HepG2 (cell line): ENCODE measurements around the gene CRHR1. TPM values are rescaled to one million over a fixed set of nuclear protein-coding genes. Genes with fewer than 3 reads are reported as not detected.

Source experiments
- ATAC-seq: fragments of 200-7000 bp; cut with Tn5 transposase; 3 replicates; pipeline ENCODE4 v1.9.1; 2020; ENCODE audit warnings: mild to moderate bottlenecking, moderate library complexity
- BruUV-seq: library from RNA; stranded (reverse); fragments of 400-500 nt; replicated peaks from 2 replicates; lab custom pipeline; 2021; lab: Mats Ljungman, UMichigan
- CTCF ChIA-PET: fragments of 300-600 bp; formaldehyde crosslinking; extraction: SDS; loops from one replicate; lab custom pipeline; 2021; ENCODE audit warnings: low total read pairs, inconsistent platforms, low intra/inter-chr PET ratio; lab: Yijun Ruan, JAX
- POLR2A ChIA-PET: fragments of 350-600 bp; sonication (Branson Sonifier 250); formaldehyde crosslinking; loops from one replicate; lab custom pipeline; 2020; ENCODE audit warnings: antibody characterized with exemption, inconsistent platforms; lab: Yijun Ruan, JAX
- DNase-seq: peaks from one replicate; pipeline ENCODE4 v3.0.0-alpha.2; 2015; ENCODE audit warnings: low spot score
- FAIRE-seq: peaks from 3 replicates; lab custom pipeline; 2011; peaks lifted over from hg19 to GRCh38; lab: Jason Lieb, UNC
- H2AFZ ChIP-seq: one replicate; pipeline ENCODE4 v1.6.1; 2011; ENCODE audit warnings: low read length, inconsistent platforms
- H3K27ac ChIP-seq: fragments of 300-600 bp; 3 replicates; pipeline ENCODE4 v1.8.0; 2011; ENCODE audit warnings: mixed run types, mild to moderate bottlenecking, mixed read lengths, low read length, inconsistent platforms; ENCODE audit not compliant: insufficient read depth; ENCODE audit errors: extremely low read length
- H3K27me3 ChIP-seq, 2 experiments: fragments of 200-600 bp in 1 of 2; 2 replicates in 1 of 2; 3 replicates in 1 of 2; pipeline versions ENCODE4 v1.6.0 to v1.8.0; 2011; ENCODE audit warnings: low read length in 2 of 2, mild to moderate bottlenecking in 2 of 2, moderate library complexity in 2 of 2, inconsistent platforms in 1 of 2; ENCODE audit not compliant: insufficient read depth in 2 of 2, control insufficient read depth in 1 of 2
- H3K36me3 ChIP-seq, 2 experiments: fragments of 200-600 bp in 1 of 2; replicated peaks in 1 of 2; 2 replicates in 1 of 2; 3 replicates in 1 of 2; pipeline versions ENCODE4 v1.5.1 to v1.8.0; 2011; ENCODE audit warnings: low read length in 2 of 2, inconsistent platforms in 1 of 2; ENCODE audit not compliant: insufficient read depth in 2 of 2, control insufficient read depth in 1 of 2
- H3K4me1 ChIP-seq: 2 replicates; pipeline ENCODE4 v1.5.1; 2012; ENCODE audit warnings: low read length, inconsistent platforms; ENCODE audit not compliant: insufficient read depth
- H3K4me2 ChIP-seq: 2 replicates; pipeline ENCODE4 v1.6.0; 2011; ENCODE audit warnings: low read depth, low read length, inconsistent platforms
- H3K4me3 ChIP-seq, 3 experiments: fragments of 200-600 bp in 1 of 3; sonication (generic), shearing (Covaris generic) in 1 of 3; replicated peaks in 1 of 3; 2 replicates each; pipeline ENCODE4 v1.5.1; 2011 to 2016; ENCODE audit warnings: low read length in 3 of 3, inconsistent platforms in 2 of 3, low read depth in 2 of 3, mild to moderate bottlenecking in 2 of 3, control low read depth in 1 of 3, mixed read lengths in 1 of 3; ENCODE audit not compliant: insufficient read depth in 1 of 3
- H3K79me2 ChIP-seq: one replicate; pipeline ENCODE4 v1.6.1; 2011; ENCODE audit warnings: low read length, inconsistent platforms; ENCODE audit not compliant: insufficient read depth
- H3K9ac ChIP-seq: 2 replicates; pipeline ENCODE4 v1.6.0; 2011; ENCODE audit warnings: mild to moderate bottlenecking, low read depth, low read length, inconsistent platforms; ENCODE audit not compliant: insufficient read depth
- H3K9me3 ChIP-seq: 2 replicates; pipeline ENCODE4 v1.5.1; 2012; ENCODE audit warnings: mild to moderate bottlenecking, low read length
- H4K20me1 ChIP-seq: 2 replicates; pipeline ENCODE4 v1.6.0; 2011; ENCODE audit warnings: inconsistent platforms, mild to moderate bottlenecking, low read length, moderate library complexity; ENCODE audit not compliant: insufficient read depth
- FOXK2 ChIP-seq: fragments of 450-650 bp; IDR thresholded peaks from 2 replicates; pipeline ENCODE4 v1.6.1; 2016
- IRX3 ChIP-seq: sonication (generic); formaldehyde crosslinking; IDR thresholded peaks from 2 replicates; pipeline ENCODE4 v1.8.1; 2023; ENCODE audit warnings: mild to moderate bottlenecking, low read depth, missing genetic modification reagents, borderline replicate concordance
- MBNL3 ChIP-seq: fragments of 250-450 bp; sonication (Bioruptor Pico); conservative IDR thresholded peaks from 2 replicates; pipeline ENCODE4 v1.8.0; 2022; ENCODE audit warnings: mild to moderate bottlenecking, inconsistent platforms
- PPARG ChIP-seq: conservative IDR thresholded peaks from 2 replicates; pipeline ENCODE4 v1.6.1; 2016; ENCODE audit warnings: missing biosample characterization, missing genetic modification reagents
- ZBTB25 ChIP-seq: IDR thresholded peaks from 2 replicates; pipeline ENCODE4 v1.6.1; 2018; ENCODE audit warnings: missing genetic modification reagents
- ZFP36 ChIP-seq: fragments of 150-350 bp; IDR thresholded peaks from 2 replicates; pipeline ENCODE4 v1.6.1; 2018; ENCODE audit warnings: borderline replicate concordance, low read length, low read depth; ENCODE audit not compliant: partially characterized antibody
- ZNF101 ChIP-seq: sonication (generic); formaldehyde crosslinking; IDR thresholded peaks from 2 replicates; pipeline ENCODE4 v1.4.0; 2020; ENCODE audit warnings: mild to moderate bottlenecking, low read depth, missing genetic modification reagents, borderline replicate concordance
- ZNF24 ChIP-seq: fragments of 450-650 bp; IDR thresholded peaks from 2 replicates; pipeline ENCODE4 v1.6.1; 2017; ENCODE audit warnings: antibody characterized with exemption, mild to moderate bottlenecking
- ZNF3 ChIP-seq: IDR thresholded peaks from 2 replicates; pipeline ENCODE4 v1.7.0; 2017; ENCODE audit warnings: inconsistent platforms
- ZNF607 ChIP-seq: sonication (generic); formaldehyde crosslinking; IDR thresholded peaks from 2 replicates; pipeline ENCODE4 v1.5.1; 2020; ENCODE audit warnings: missing genetic modification reagents, mild to moderate bottlenecking, borderline replicate concordance
- ZNF639 ChIP-seq: conservative IDR thresholded peaks from 2 replicates; pipeline ENCODE4 v1.6.1; 2018; ENCODE audit warnings: missing genetic modification reagents
- WGBS: methylation state at CpG from one replicate; pipeline ENCODE4 v1.1.6; 2017; ENCODE audit warnings: low lambda C conversion rate; 5-methylcytosine and 5-hydroxymethylcytosine counted together
- in situ Hi-C: cut with HindIII; loops from 2 replicates; pipeline ENCODE4 v1.10.0; 2017; ENCODE audit warnings: low pct_unique_long_range_greater_than_20kb; ENCODE audit not compliant: extremely low pct_ligation_motif_present
- intact Hi-C: fragments of 100-400 bp; cut with micrococcal nuclease; formaldehyde crosslinking; loops from one replicate; pipeline ENCODE4 v1.10.0; 2022; ENCODE audit not compliant: unreplicated experiment
- polyA plus RNA-seq, 8 experiments: library from polyadenylated mRNA; depleted of rRNA in 3 of 8; stranded (reverse) in 7 of 8; unstranded in 1 of 8; fragments of >200 nt; fragmentation: Illumina TruSeq in 4 of 8; extraction: Trizol in 4 of 8; gene quantifications; 2 replicates each; pipeline versions ENCODE4 v1.2.1 to v1.2.3, GENCODE V29; 2011 to 2016; ENCODE audit warnings: low read depth in 4 of 8, missing spikeins in 1 of 8, mixed read lengths in 1 of 8; ENCODE audit not compliant: insufficient read depth in 1 of 8
- total RNA-seq, 5 experiments: library from RNA; depleted of rRNA; stranded (reverse); fragments of >200 nt; fragmentation: Illumina TruSeq; extraction: Trizol; gene quantifications; 2 replicates each; pipeline ENCODE4 v1.2.3, GENCODE V29; 2016; ENCODE audit warnings: low read depth in 1 of 5

Gene CRHR1
- total and polyA plus RNA-seq, 2 of the 13 experiments (the other 11 are each of a cell fraction or from before 2014, with no cell fraction given) = not detected

GRCh38 chr17:45877467-45877866 lies 93.3 kb downstream of the CRHR1 start:
- no peaks in the 10 kb centered on the region for H3K36me3 ChIP-seq
- no peaks in the 10 kb centered on the region for H3K4me1 ChIP-seq
- ChIA-PET CTCF (no interaction called here), POLR2A (no interaction called here)
- no peak overlapping the region for H3K9ac ChIP-seq
- peaks cover 0 to 54% of the 10 kb centered on the region in 2 experiments; a peak in 3 of 5 replicates for H3K27me3 ChIP-seq
- no TSS peak for BruUV-seq
- intact Hi-C loops = no loop called here
- in situ Hi-C loops = loop anchor here (10.0 kb wide), 1 partner anchor 57 kb away; no protein-coding TSS in a partner anchor
- ATAC-seq (no peak), FAIRE-seq (no peak), DNase-seq (no peak)
- no peak overlapping the region for H3K4me3 ChIP-seq
- 0% methylated on average over 1 of the region's 1 CpG for WGBS
- H3K79me2 ChIP-seq = no peaks in the 10 kb centered on the region
- no peak overlapping the region for H3K4me2 ChIP-seq
- no peak overlapping the region for H2AFZ ChIP-seq
- no peaks in the 10 kb centered on the region for H4K20me1 ChIP-seq
- TF ChIP-seq MBNL3 (no peak), ZNF101 (CRISPR knock-in tag) (no peak), IRX3 (CRISPR knock-in tag) (no peak), ZNF607 (CRISPR knock-in tag) (no peak), ZFP36 (no peak), ZBTB25 (CRISPR knock-in tag) (no peak)
- H3K27ac ChIP-seq = no peak overlapping the region
- no peaks in the 10 kb centered on the region for H3K9me3 ChIP-seq

- Histone ChIP-seq H4K20me1 (no peaks in the 10 kb centered on the region), H3K9ac (no peak overlapping the region), H3K4me3 (no peak overlapping the region), H3K27me3 (peaks cover 0 to 31% of the 10 kb centered on the region in 2 experiments; a peak in 3 of 5 replicates)
- no TSS peak for BruUV-seq
- intact Hi-C loops = no loop called here
- TF ChIP-seq ZNF24 = no peak
- TF ChIP-seq PPARG = no peak
- no peak for TF ChIP-seq FOXK2
- TF ChIP-seq ZNF3 (CRISPR knock-in tag) = no peak
- TF ChIP-seq ZNF639 = no peak
- TF ChIP-seq, all 625 proteins: peak for 0
- Histone ChIP-seq H3K4me1 (no peaks in the 10 kb centered on the region), H3K79me2 (no peaks in the 10 kb centered on the region), H3K9me3 (no peaks in the 10 kb centered on the region), H3K36me3 (no peaks in the 10 kb centered on the region), H3K27ac (no peak overlapping the region), H3K4me2 (no peak overlapping the region), H2AFZ (no peak overlapping the region)
- ATAC-seq (no peak), DNase-seq (no peak), FAIRE-seq (no peak)
- ChIA-PET POLR2A (no interaction called here), CTCF (no interaction called here)
- WGBS = 46% methylated on average over 2 of the region's 2 CpGs
- in situ Hi-C loops = no loop called here
Measured at GRCh38 chr17:45883063-45883462, 98.9 kb downstream of the CRHR1 start.
